Astrocyte of the cerebellum (primary cell): ENCODE results near the gene EIF4H.
A peak's percentile ranks its signal among the peaks of the same experiment; 100 is the strongest.
"Not testable (repeated sequence)": the region's sequence is repeated elsewhere in the genome, so short reads cannot be mapped to it uniquely, and the experiment has no call there.

ENCODE experiments used
- DNase-seq: peaks from one replicate; pipeline ENCODE4 v3.0.0-alpha.2; 2011; ENCODE audit warnings: low read depth
- H3K4me3 ChIP-seq: 2 replicates; pipeline ENCODE4 v1.5.1; 2011; ENCODE audit warnings: mild to moderate bottlenecking, low read depth, low read length, moderate library complexity
- CTCF ChIP-seq: IDR thresholded peaks from 2 replicates; pipeline ENCODE4 v1.5.1; 2012; ENCODE audit warnings: low read length, low read depth, moderate library complexity, mild to moderate bottlenecking; ENCODE audit errors: missing control alignments
- in situ Hi-C: cut with HindIII; loops from 2 replicates; pipeline ENCODE4 v1.10.0; 2017; ENCODE audit warnings: low sequenced_read_pairs

Gene EIF4H

GRCh38 chr7:74197449-74198124 lies 23.4 kb downstream of the EIF4H start:
- in situ Hi-C loops: no loop called here

GRCh38 chr7:74199551-74200355 lies 25.6 kb downstream of the EIF4H start:
- TF ChIP-seq CTCF: no peak
- DNase-seq: no peak
- no peak overlapping the region for H3K4me3 ChIP-seq
- in situ Hi-C loops: no loop called here

More at GRCh38 chr7:74197449-74198124, 23.4 kb downstream of the EIF4H start:
- DNase-seq: no peak
- H3K4me3 ChIP-seq: no peak overlapping the region
- no peak for TF ChIP-seq CTCF

- peak; percentile 64 for TF ChIP-seq CTCF
- H3K4me3 ChIP-seq: no peak overlapping the region
- peak; percentile 31 for DNase-seq
- in situ Hi-C loops: no loop called here
These were observed 28.8 kb downstream of the EIF4H start for GRCh38 chr7:74202841-74203556.

- TF ChIP-seq CTCF: no peak
- in situ Hi-C loops: no loop called here
- H3K4me3 ChIP-seq: no peak overlapping the region
- DNase-seq: no peak
These were observed 29.9 kb downstream of the EIF4H start for GRCh38 chr7:74203956-74204618.

- DNase-seq, H3K4me3 ChIP-seq, in situ Hi-C loops: not testable (repeated sequence)
These were observed 31.9 kb downstream of the EIF4H start for GRCh38 chr7:74206052-74206451.

- in situ Hi-C loops: no loop called here
- TF ChIP-seq CTCF: peak; percentile 95
- no peak overlapping the region for H3K4me3 ChIP-seq
- DNase-seq: peak; percentile 28
These were observed 32.5 kb downstream of the EIF4H start for GRCh38 chr7:74206589-74207120.
